A549 (cell line): Measurements from ENCODE around the gene KCNAB1.

Experiments used
- CEBPB ChIP-seq, 2 experiments: fragments of >200 bp in 1 of 2; sonication (Bioruptor Twin) in 1 of 2; formaldehyde crosslinking in 1 of 2; IDR thresholded peaks; 2 replicates each; pipeline ENCODE4 v1.6.1; 2012 to 2016
- CHD2 ChIP-seq: fragments of 150-350 bp; IDR thresholded peaks from 2 replicates; pipeline ENCODE4 v1.6.1; 2014; ENCODE audit warnings: low read length; ENCODE audit not compliant: partially characterized antibody
- CTCF ChIP-seq: fragments of >200 bp; sonication (Bioruptor Twin); formaldehyde crosslinking; IDR thresholded peaks from 3 replicates; pipeline ENCODE4 v1.5.1; 2016
- EP300 ChIP-seq, 2 experiments: fragments of >200 bp; sonication (Bioruptor Twin); formaldehyde crosslinking; IDR thresholded peaks; 2 replicates in 1 of 2; 3 replicates in 1 of 2; pipeline ENCODE4 v1.6.1; 2016 to 2017
- ESRRA ChIP-seq: fragments of 150-350 bp; IDR thresholded peaks from 2 replicates; pipeline ENCODE4 v1.6.1; 2014; ENCODE audit warnings: mild to moderate bottlenecking, low read length, borderline replicate concordance
- FOSL2 ChIP-seq, 2 experiments: fragments of 450-650 bp in 1 of 2; fragments of >200 bp in 1 of 2; sonication (Bioruptor Twin) in 1 of 2; formaldehyde crosslinking; IDR thresholded peaks; 2 replicates each; pipeline versions ENCODE4 v1.5.0 to v1.6.1; 2016 to 2020; ENCODE audit warnings: mild to moderate bottlenecking in 1 of 2, moderate library complexity in 1 of 2
- HOXA7 ChIP-seq: fragments of 250-450 bp; sonication (Bioruptor Pico); IDR thresholded peaks from 2 replicates; pipeline ENCODE4 v1.5.0; 2020; ENCODE audit warnings: mild to moderate bottlenecking, moderate library complexity
- POLR2A ChIP-seq: IDR thresholded peaks from 2 replicates; pipeline ENCODE4 v1.6.1; 2012; ENCODE audit warnings: mild to moderate bottlenecking, low read length
- RCOR1 ChIP-seq: fragments of 150-350 bp; IDR thresholded peaks from 2 replicates; pipeline ENCODE4 v1.6.1; 2014; ENCODE audit warnings: antibody characterized with exemption, low read length, low read depth
- RFX5 ChIP-seq: fragments of 450-650 bp; IDR thresholded peaks from 2 replicates; pipeline ENCODE4 v1.7.1; 2014; ENCODE audit warnings: antibody characterized with exemption, mild to moderate bottlenecking, moderate library complexity
- TFCP2L1 ChIP-seq: fragments of 250-450 bp; sonication (Bioruptor Pico); IDR thresholded peaks from 2 replicates; pipeline ENCODE4 v1.5.0; 2021; ENCODE audit warnings: mild to moderate bottlenecking
- USF2 ChIP-seq: fragments of 450-650 bp; IDR thresholded peaks from 2 replicates; pipeline ENCODE4 v1.6.1; 2014; ENCODE audit warnings: antibody characterized with exemption

- no peak for TF ChIP-seq CTCF
- no peak for TF ChIP-seq POLR2A
- TF ChIP-seq EP300 (IDR thresholded peaks at IDR 0.05) = no peak
- no peak for TF ChIP-seq RCOR1
- no peak for TF ChIP-seq USF2
- no peak for TF ChIP-seq CEBPB (IDR thresholded peaks at IDR 0.05)
- TF ChIP-seq FOSL2 (IDR thresholded peaks at IDR 0.05) = no peak
- TF ChIP-seq FOSL2 (CRISPR knock-in tag; IDR thresholded peaks at IDR 0.05) = no peak
- no peak for TF ChIP-seq HOXA7 (CRISPR knock-in tag)
- no peak for TF ChIP-seq RFX5
- no peak for TF ChIP-seq ESRRA
- no peak for TF ChIP-seq TFCP2L1 (CRISPR knock-in tag)
- no peak for TF ChIP-seq CHD2
Observed at GRCh38 chr3:156539051-156539450, 418.7 kb downstream of the KCNAB1 start.
